GM18505 (cell line): Measurements from ENCODE around the gene CCNT1.
"Not testable (repeated sequence)": the region's sequence is repeated elsewhere in the genome, so short reads cannot be mapped to it uniquely, and the experiment has no call there.

Experiments
- ATAC-seq: cut with Tn5 transposase; IDR thresholded peaks from one replicate; pipeline ENCODE4 v1.9.1; 2021; ENCODE audit not compliant: unreplicated experiment
- POLR2A ChIP-seq: IDR thresholded peaks from 4 replicates; pipeline ENCODE4 v1.6.1; 2011; ENCODE audit warnings: borderline replicate concordance; ENCODE audit not compliant: insufficient read depth, insufficient read length; ENCODE audit errors: extremely low read depth

The CCNT1 gene

DNA sequence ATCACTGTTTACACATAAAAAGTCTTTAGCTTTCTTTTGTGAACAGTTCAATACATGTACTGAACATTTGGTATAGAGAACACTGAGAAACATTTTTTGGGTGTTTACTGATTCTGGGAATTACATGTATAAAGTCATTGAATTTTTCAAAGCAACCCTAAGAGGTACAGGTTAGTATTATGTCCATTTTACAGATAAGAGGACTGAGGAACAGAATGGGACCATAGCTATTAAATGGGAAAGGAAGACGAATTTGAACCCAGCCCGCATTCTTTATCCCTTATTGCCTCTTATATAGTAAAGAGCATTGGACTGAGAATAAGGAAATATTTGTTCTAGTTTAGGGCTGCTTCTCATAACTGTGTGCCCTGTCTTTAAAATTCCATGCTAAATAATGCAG lies 33.6 kb downstream of the CCNT1 start:
- TF ChIP-seq POLR2A, result no peak
- no peak for ATAC-seq

DNA sequence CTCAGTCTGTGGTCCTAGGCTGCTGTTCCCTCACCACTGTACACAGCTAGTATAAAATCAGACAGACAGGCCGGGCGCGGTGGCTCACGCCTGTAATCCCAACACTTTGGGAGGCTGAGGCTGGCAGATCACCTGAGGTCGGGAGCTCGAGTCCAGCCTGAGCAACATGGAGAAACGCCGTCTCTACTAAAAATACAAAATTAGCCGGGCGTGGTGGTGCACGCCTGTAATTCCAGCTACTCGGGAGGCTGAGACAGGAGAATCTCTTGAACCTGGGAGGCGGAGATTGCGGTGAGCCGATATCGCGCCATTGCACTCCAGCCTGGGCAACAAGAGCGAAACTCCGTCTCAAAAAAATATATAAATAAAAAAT lies 34.0 kb downstream of the CCNT1 start:
- ATAC-seq, result not testable (repeated sequence)

GRCh38 chr12:48681710-48682532 lies 34.6 kb downstream of the CCNT1 start, which contains the start of gene KANSL2:
TSS of gene KANSL2 (minus strand) at chr12:48682238. CDS start at chr12:48681632, 606 bp downstream.
- peak; percentile 99 for TF ChIP-seq POLR2A

DNA sequence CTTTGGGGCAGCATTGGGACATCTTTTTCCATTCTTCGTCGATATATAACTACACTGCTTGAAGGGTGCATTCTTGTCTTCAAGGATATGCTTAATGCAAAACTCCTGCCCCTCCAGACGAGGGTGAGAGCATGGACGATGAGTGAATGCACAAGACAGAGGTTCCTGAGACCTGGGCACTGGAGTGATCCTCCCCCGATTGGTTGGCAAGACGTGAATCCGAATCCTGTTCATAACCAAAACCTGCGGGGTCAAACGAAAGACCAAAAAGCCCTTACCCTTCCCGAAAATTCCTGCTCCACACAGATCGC lies 35.2 kb downstream of the CCNT1 start:
- no peak for ATAC-seq
- no peak for TF ChIP-seq POLR2A

More at GRCh38 chr12:48681710-48682532, 34.6 kb downstream of the CCNT1 start, which contains the start of gene KANSL2:
- peak; percentile 98 for ATAC-seq

- TF ChIP-seq POLR2A, result no peak
- ATAC-seq, result no peak
Measured at GRCh38 chr12:48680861-48681260, 35.6 kb downstream of the CCNT1 start.

GRCh38 chr12:48678551-48679185 lies 37.8 kb downstream of the CCNT1 start:
- no peak for ATAC-seq
- TF ChIP-seq POLR2A, result no peak

GRCh38 chr12:48671231-48671856 lies 45.2 kb downstream of the CCNT1 start:
- no peak for ATAC-seq
- no peak for TF ChIP-seq POLR2A

DNA sequence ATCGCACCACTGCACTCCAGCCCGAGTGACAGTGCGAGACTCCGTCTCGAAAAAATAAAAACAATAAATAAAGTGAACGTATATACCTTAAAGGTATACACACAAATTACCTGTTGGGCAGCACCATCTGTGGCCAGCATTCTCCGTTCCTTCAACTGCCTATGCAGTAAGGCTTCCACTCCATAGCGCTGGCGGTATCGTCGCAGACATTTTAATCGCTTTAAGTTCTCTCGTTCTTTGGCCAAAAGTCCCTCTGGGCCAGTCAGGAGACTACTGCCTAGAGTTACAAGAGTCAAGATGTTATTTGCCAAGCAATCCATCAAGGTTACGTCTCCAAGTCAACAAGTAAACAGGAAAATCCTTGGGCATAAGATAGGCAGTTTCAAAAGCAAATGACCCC lies 47.5 kb downstream of the CCNT1 start:
- no peak for TF ChIP-seq POLR2A
- no peak for ATAC-seq

- no peak for TF ChIP-seq POLR2A
Measured at GRCh38 chr12:48659863-48660262, 56.6 kb downstream of the CCNT1 start.

DNA sequence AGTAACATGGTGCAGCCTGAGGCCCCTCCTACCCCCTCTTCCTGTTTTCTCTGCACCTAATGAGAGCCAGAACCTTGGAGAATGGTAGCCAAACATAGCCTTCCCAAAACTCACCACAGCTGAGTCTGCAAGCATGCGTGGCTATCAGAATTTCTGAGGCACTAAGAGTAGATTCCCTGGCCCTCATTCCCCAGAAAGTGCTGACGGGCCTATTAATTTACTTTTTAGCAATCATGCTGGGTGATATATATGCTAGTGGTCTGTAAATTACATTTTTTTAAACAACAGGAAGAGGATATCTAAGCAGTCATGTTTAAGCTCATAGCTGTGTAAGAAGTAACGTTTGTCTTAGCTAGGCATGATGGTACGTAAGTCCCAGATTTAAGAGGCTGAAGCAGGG lies 64.8 kb downstream of the CCNT1 start:
- TF ChIP-seq POLR2A, result no peak
- no peak for ATAC-seq

More at GRCh38 chr12:48659863-48660262, 56.6 kb downstream of the CCNT1 start:
- ATAC-seq, result no peak

- ATAC-seq, result not testable (repeated sequence)
Measured at GRCh38 chr12:48645354-48645753, 71.2 kb downstream of the CCNT1 start.

GRCh38 chr12:48643011-48643410 lies 73.5 kb downstream of the CCNT1 start:
- no peak for TF ChIP-seq POLR2A
- no peak for ATAC-seq

DNA sequence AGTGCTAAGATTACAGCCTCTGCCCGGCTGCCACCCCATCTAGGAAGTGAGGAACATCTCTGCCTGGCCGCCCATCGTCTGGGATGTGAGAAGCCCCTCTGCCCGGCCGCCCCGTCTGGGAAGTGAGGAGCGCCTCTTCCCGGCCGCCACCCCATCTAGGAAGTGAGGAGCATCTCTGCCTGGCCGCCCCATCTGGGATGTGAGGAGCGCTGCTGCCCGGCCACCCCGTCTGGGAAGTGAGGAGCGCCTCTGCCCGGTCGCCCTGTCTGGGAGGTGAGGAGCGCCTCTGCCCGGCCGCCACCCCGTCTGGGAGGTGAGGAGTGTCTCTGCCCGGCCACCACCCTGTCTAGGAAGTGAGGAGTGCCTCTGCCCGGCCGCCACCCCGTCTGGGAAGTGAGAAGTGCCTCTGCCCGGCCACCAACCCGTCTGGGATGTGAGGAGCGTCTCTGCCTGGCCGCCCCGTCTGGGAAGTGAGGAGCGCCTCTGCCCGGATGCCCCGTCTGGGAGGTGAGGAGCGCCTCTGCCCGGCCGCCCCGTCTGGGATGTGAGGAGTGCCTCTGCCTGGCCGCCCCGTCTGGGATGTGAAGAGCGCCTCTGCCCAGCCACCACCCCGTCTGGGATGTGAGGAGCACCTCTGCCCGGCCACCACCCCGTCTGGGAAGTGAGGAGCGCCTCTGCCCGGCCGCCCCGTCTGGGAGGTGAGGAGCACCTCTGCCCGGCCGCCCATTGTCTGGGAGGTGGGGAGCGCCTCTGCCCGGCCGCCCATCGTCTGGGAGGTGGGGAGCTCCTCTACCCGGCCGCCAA lies 74.6 kb downstream of the CCNT1 start:
- ATAC-seq, result not testable (repeated sequence)
